Vagina (tissue), 2 donors: ENCODE measurements around the gene PILRB. TPM values are rescaled to one million over a fixed set of nuclear protein-coding genes. Genes with fewer than 3 reads are reported as not detected.

Source experiments
- DNase-seq, 2 donors: peaks; one replicate each; pipeline ENCODE4 v3.0.0-alpha.2; 2017; ENCODE audit errors: extremely low spot score in 2 of 2
- H3K27ac ChIP-seq: fragments of 200-600 bp; sonication (generic); one replicate; pipeline ENCODE4 v1.5.1; 2019
- H3K27me3 ChIP-seq: fragments of 200-600 bp; sonication (generic); one replicate; pipeline ENCODE4 v1.5.1; 2019
- H3K36me3 ChIP-seq, 2 donors: fragments of 200-600 bp; sonication (generic); one replicate each; pipeline ENCODE4 v1.5.1; 2017 to 2019
- H3K4me1 ChIP-seq: fragments of 200-600 bp; sonication (generic); one replicate; pipeline ENCODE4 v1.5.1; 2019
- H3K4me3 ChIP-seq, 2 donors: fragments of 200-600 bp; sonication (generic); 1 replicate in 1 of 2; 2 replicates in 1 of 2; pipeline ENCODE4 v1.5.1; 2016 to 2019
- H3K9me3 ChIP-seq: fragments of 200-600 bp; sonication (generic); one replicate; pipeline ENCODE4 v1.5.1; 2019
- CTCF ChIP-seq, 3 experiments: fragments of 450-650 bp in 2 of 3; fragments of 200-600 bp in 1 of 3; sonication (generic) in 1 of 3; IDR thresholded peaks; one replicate each; pipeline ENCODE4 v1.5.1; 2017 to 2019; ENCODE audit warnings: antibody characterized with exemption in 3 of 3, mild to moderate bottlenecking in 2 of 3, moderate library complexity in 2 of 3
- POLR2A ChIP-seq, 2 donors: fragments of 450-650 bp; IDR thresholded peaks; one replicate each; pipeline ENCODE4 v1.6.1; 2017; ENCODE audit warnings: antibody characterized with exemption in 2 of 2, mild to moderate bottlenecking in 2 of 2, moderate library complexity in 2 of 2
- POLR2AphosphoS5 ChIP-seq, 2 donors: sonication (generic); formaldehyde crosslinking; IDR thresholded peaks; one replicate each; pipeline ENCODE4 v1.9.0; 2017; ENCODE audit warnings: antibody characterized with exemption in 2 of 2, mild to moderate bottlenecking in 2 of 2, low read depth in 1 of 2; ENCODE audit not compliant: insufficient read depth in 1 of 2
- intact Hi-C: fragments of 100-400 bp; cut with DNase I; formaldehyde crosslinking; loops from one replicate; pipeline ENCODE4 v1.15.1; 2023
- total RNA-seq: library from RNA; depleted of rRNA; stranded (reverse); fragments of >200 nt; gene quantifications from one replicate; pipeline ENCODE4 v1.2.3, GENCODE V29; 2016

Gene PILRB
- total RNA-seq, 1 donor from 2014 or later: 56.0 TPM

GRCh38 chr7:100402241-100402640 is 44.3 kb downstream of the PILRB start:
- Histone ChIP-seq H3K9me3 (no peaks in the 10 kb centered on the region), H3K4me1 (no peaks in the 10 kb centered on the region), H3K27ac (no peak overlapping the region), H3K36me3 (no peaks in the 10 kb centered on the region), H3K27me3 (no peaks in the 10 kb centered on the region), H3K4me3 (no peak overlapping the region)
- no peak for TF ChIP-seq POLR2A (IDR thresholded peaks at IDR 0.05)
- intact Hi-C loops: no loop called here
- no peak for DNase-seq

- H3K9me3 ChIP-seq: no peaks in the 10 kb centered on the region
- H3K4me3 ChIP-seq: no peak overlapping the region
- intact Hi-C loops: no loop called here
- H3K27ac ChIP-seq: no peak overlapping the region
- H3K4me1 ChIP-seq: no peaks in the 10 kb centered on the region
- no peaks in the 10 kb centered on the region for H3K27me3 ChIP-seq
- H3K36me3 ChIP-seq: no peaks in the 10 kb centered on the region
- DNase-seq: no peak
- TF ChIP-seq POLR2A (IDR thresholded peaks at IDR 0.05) (no peak), CTCF (IDR thresholded peaks at IDR 0.05) (no peak), POLR2AphosphoS5 (IDR thresholded peaks at IDR 0.05; ENCODE audit: insufficient read depth in 1 of 2, low read depth in 1 of 2) (no peak)
Measured at GRCh38 chr7:100406767-100407166, 48.9 kb downstream of the PILRB start.

- Histone ChIP-seq H3K9me3 (no peaks in the 10 kb centered on the region), H3K27ac (no peak overlapping the region), H3K4me3 (no peak overlapping the region), H3K36me3 (no peaks in the 10 kb centered on the region), H3K4me1 (no peaks in the 10 kb centered on the region), H3K27me3 (no peaks in the 10 kb centered on the region)
- intact Hi-C loops: no loop called here
- no peak for DNase-seq
- TF ChIP-seq POLR2A (IDR thresholded peaks at IDR 0.05): no peak
- peak in 2 of 3 experiments; percentile 56 to 59 for TF ChIP-seq CTCF (IDR thresholded peaks at IDR 0.05)
- no peak for TF ChIP-seq POLR2AphosphoS5 (IDR thresholded peaks at IDR 0.05; ENCODE audit: insufficient read depth in 1 of 2, low read depth in 1 of 2)
Measured at GRCh38 chr7:100407285-100408180, 49.6 kb downstream of the PILRB start.

- intact Hi-C loops: no loop called here
- DNase-seq: no peak
- Histone ChIP-seq H3K27ac (no peak overlapping the region), H3K4me1 (no peaks in the 10 kb centered on the region), H3K27me3 (no peaks in the 10 kb centered on the region), H3K36me3 (no peaks in the 10 kb centered on the region), H3K9me3 (no peaks in the 10 kb centered on the region), H3K4me3 (no peak overlapping the region)
- TF ChIP-seq POLR2AphosphoS5 (IDR thresholded peaks at IDR 0.05; ENCODE audit: insufficient read depth in 1 of 2, low read depth in 1 of 2) (no peak), POLR2A (IDR thresholded peaks at IDR 0.05) (no peak), CTCF (IDR thresholded peaks at IDR 0.05) (no peak)
Measured at GRCh38 chr7:100411101-100411500, 53.2 kb downstream of the PILRB start.

- Histone ChIP-seq H3K4me1 (no peaks in the 10 kb centered on the region), H3K27me3 (no peaks in the 10 kb centered on the region), H3K27ac (no peak overlapping the region), H3K4me3 (no peak overlapping the region), H3K9me3 (no peaks in the 10 kb centered on the region), H3K36me3 (no peaks in the 10 kb centered on the region)
- intact Hi-C loops: no loop called here
- TF ChIP-seq POLR2A (IDR thresholded peaks at IDR 0.05) (no peak), CTCF (IDR thresholded peaks at IDR 0.05) (no peak), POLR2AphosphoS5 (IDR thresholded peaks at IDR 0.05; ENCODE audit: insufficient read depth in 1 of 2, low read depth in 1 of 2) (no peak)
- no peak for DNase-seq
Measured at GRCh38 chr7:100413346-100413745, 55.4 kb downstream of the PILRB start.
